Chondrocyte (in vitro differentiated cells): Measurements from ENCODE around the gene TRIM65. TPM values are rescaled to one million over a fixed set of nuclear protein-coding genes. Genes with fewer than 3 reads are reported as not detected.

Source experiments
- DNase-seq: peaks from one replicate; pipeline ENCODE4 v3.0.0; 2021; ENCODE audit warnings: mixed read lengths, low spot score
- H3K27ac Mint-ChIP-seq: one replicate; pipeline ENCODE4 v1.8.0; 2021; ENCODE audit warnings: mild to moderate bottlenecking, moderate library complexity, mixed read lengths; ENCODE audit not compliant: unreplicated experiment
- H3K27me3 Mint-ChIP-seq: 2 replicates; pipeline ENCODE4 v1.8.0; 2021; ENCODE audit warnings: low read depth, mixed read lengths
- H3K36me3 Mint-ChIP-seq: 2 replicates; pipeline ENCODE4 v1.8.0; 2021; ENCODE audit warnings: low read depth, mixed read lengths
- H3K4me1 Mint-ChIP-seq: 2 replicates; pipeline ENCODE4 v1.8.0; 2021; ENCODE audit warnings: low read depth, mild to moderate bottlenecking, mixed read lengths
- H3K4me3 Mint-ChIP-seq: one replicate; pipeline ENCODE4 v1.8.0; 2021; ENCODE audit warnings: mild to moderate bottlenecking, moderate library complexity, mixed read lengths; ENCODE audit not compliant: unreplicated experiment
- H3K9me3 Mint-ChIP-seq: 2 replicates; pipeline ENCODE4 v1.8.0; 2021; ENCODE audit warnings: low read depth, mixed read lengths
- total RNA-seq: library from RNA; stranded (reverse); gene quantifications from 3 replicates; pipeline ENCODE4 v1.2.1, GENCODE V29; 2021
- TF ChIP-seq, protein P1 (sequence below): fragments of 200-600 bp; sonication (generic); IDR thresholded peaks from 2 replicates; pipeline ENCODE4 v1.5.0; 2021; ENCODE audit warnings: antibody characterized with exemption, mild to moderate bottlenecking, moderate library complexity

The TRIM65 gene
- total RNA-seq, 1 donor from 2014 or later, result 27.1 TPM

DNA sequence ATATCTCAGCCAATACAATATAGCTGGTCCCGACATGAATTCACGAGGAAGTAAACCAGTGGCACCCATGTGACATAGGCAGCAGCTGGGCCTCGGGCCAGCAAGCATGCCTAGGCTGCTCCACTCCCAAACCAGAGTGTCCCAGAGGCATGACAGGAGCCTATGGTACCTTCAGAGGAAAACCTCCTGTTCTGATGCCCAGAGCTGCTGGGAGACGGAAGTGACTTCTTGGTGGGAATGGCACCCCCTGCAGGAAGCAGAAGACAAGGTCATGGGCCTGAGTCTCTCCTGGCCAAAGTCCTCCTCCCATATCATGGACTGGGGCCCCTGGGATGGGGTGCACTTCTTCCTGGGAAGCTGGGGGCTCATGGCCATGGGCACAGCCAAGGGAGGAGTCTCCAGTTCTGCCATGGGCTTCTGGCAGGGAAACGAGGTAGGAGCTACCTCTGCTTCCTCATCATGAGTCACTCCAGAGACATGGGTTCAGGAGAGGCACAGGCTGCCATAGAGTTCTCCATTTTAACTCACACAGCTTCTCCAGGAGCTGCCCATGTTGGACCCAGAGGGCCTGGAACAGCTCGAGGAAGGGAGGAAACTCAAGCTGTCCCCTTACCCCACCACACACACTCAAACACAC lies 30.7 kb upstream of the TRIM65 start:
- Mint-ChIP-seq H3K4me3 (no peak overlapping the region), H3K4me1 (no peaks in the 10 kb centered on the region), H3K27ac (no peak overlapping the region), H3K36me3 (peaks cover 5% of the 10 kb centered on the region), H3K27me3 (no peaks in the 10 kb centered on the region), H3K9me3 (no peaks in the 10 kb centered on the region)
- TF ChIP-seq, protein P1, sequence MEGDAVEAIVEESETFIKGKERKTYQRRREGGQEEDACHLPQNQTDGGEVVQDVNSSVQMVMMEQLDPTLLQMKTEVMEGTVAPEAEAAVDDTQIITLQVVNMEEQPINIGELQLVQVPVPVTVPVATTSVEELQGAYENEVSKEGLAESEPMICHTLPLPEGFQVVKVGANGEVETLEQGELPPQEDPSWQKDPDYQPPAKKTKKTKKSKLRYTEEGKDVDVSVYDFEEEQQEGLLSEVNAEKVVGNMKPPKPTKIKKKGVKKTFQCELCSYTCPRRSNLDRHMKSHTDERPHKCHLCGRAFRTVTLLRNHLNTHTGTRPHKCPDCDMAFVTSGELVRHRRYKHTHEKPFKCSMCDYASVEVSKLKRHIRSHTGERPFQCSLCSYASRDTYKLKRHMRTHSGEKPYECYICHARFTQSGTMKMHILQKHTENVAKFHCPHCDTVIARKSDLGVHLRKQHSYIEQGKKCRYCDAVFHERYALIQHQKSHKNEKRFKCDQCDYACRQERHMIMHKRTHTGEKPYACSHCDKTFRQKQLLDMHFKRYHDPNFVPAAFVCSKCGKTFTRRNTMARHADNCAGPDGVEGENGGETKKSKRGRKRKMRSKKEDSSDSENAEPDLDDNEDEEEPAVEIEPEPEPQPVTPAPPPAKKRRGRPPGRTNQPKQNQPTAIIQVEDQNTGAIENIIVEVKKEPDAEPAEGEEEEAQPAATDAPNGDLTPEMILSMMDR, result peak; percentile 60
- DNase-seq, result no peak

DNA sequence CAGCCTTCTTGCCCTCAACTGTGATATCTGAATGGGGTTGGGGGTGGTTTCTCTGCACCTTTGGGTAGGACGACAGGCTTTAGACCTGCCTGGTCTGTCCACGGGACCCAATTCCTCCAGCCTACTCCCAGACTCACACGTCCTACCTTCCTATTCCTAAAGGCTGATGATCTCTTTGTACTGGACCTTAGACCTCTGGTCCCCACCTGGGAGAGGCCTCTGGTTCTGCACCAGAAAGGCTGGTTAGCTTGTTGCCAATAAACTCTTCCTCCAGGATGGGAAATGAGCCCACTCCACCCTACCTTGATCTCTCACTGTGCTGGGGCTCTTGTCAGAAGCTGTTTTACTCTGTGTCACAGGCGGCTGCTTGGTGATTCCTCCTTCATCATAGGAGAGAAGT lies 29.7 kb upstream of the TRIM65 start:
- Mint-ChIP-seq H3K4me3 (no peak overlapping the region), H3K9me3 (no peaks in the 10 kb centered on the region)

DNA sequence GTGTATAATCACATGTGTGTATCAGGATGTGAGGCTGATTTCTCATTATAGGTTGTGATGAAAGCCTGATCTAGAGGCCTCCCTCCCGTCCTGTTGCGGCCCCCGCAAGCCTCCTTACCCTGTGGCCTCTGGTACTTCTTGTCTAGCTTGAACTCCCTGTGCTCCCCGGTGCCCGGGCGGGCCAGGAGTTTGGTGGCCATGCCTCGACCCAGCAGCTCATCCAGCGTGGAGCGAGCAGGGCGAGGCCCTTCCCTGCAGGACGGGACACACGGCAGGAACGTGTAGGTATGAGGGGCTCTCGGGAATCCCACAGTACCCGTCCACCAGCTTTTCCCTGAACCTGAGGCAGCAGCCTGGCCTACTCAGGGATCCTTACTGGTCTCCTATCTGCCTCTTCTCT lies 29.2 kb upstream of the TRIM65 start:
- TF ChIP-seq, protein P1, result no peak
- Mint-ChIP-seq H3K27ac (no peak overlapping the region), H3K36me3 (peaks cover 5% of the 10 kb centered on the region), H3K4me1 (no peaks in the 10 kb centered on the region), H3K4me3 (no peak overlapping the region), H3K9me3 (no peaks in the 10 kb centered on the region), H3K27me3 (no peaks in the 10 kb centered on the region)
- no peak for DNase-seq

More for the DNA sequence above, 29.7 kb upstream of the TRIM65 start:
- no peak for DNase-seq
- TF ChIP-seq, protein P1, result no peak
- H3K4me1 Mint-ChIP-seq, result no peaks in the 10 kb centered on the region
- no peaks in the 10 kb centered on the region for H3K27me3 Mint-ChIP-seq
- H3K27ac Mint-ChIP-seq, result no peak overlapping the region
- peaks cover 5% of the 10 kb centered on the region for H3K36me3 Mint-ChIP-seq

DNA sequence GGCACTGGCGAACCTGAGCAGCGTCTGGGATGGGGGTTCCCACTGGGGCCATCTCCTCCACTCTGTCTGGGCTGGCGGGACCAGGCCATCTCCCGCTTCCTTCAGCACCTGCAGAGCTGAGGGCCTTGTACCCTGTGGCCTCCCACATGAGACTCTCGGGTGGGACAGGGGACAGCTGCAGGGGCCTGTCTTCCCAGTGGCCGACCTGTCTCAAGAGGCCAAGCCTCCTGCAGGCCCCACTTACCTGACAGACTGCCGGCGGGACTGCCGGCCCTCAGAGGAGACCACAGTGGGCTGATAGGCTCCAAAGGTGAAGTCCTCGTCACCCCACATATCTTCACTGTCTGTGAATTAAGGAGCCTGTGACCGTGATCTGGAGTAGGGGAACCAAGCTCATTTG lies 28.4 kb upstream of the TRIM65 start:
- H3K27ac Mint-ChIP-seq, result no peak overlapping the region
- no peaks in the 10 kb centered on the region for H3K27me3 Mint-ChIP-seq
- DNase-seq, result no peak
- no peak overlapping the region for H3K4me3 Mint-ChIP-seq
- H3K36me3 Mint-ChIP-seq, result peaks cover 5% of the 10 kb centered on the region
- no peaks in the 10 kb centered on the region for H3K9me3 Mint-ChIP-seq
- TF ChIP-seq, protein P1, result no peak
- no peaks in the 10 kb centered on the region for H3K4me1 Mint-ChIP-seq

DNA sequence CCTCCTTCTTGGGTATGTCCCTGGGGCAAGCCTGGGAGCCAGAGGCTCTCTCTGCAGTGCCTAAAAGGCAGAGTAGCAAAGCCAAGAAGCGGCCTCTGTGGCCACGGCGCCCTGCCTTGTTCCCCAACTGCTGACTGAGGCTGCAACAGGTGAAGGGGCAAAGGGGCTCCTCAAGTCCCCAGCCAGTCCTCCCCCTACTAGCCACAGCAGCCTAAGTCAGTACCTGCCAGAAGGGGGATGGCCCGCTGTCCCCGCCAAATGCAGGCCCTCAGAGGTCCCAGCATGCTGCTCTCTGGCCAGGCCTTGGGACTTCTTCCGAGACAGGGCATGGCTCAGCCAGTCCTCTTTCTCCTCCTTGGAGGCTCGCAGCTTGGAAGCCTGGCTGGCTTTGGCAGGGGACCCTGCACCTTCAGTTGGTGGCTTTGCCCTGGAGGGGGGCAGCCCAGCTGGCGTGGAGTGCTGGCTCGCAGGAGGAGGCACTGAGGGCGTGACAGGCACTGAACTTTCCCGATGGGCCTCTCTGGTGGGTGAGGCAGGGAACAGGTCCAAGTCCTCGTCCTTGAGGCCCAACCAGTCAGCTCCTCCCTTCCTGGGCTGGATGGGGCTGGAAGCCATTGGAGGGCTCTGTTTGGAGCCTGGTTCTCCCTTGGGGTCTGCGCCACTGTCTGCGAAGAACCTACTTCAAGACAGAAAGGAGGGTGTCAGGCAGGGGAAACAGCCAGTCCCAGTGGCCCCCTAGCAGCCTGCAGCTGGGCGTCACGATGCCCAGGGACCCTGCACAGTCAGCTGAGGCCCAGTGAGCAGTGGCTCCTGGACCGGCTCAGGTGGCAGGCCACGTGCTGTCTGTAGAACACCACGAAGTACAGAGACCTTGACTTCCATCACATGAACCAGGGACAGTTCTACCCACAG lies 26.5 kb upstream of the TRIM65 start:
- no peaks in the 10 kb centered on the region for H3K27me3 Mint-ChIP-seq
- no peak overlapping the region for H3K4me3 Mint-ChIP-seq
- peaks cover 9% of the 10 kb centered on the region for H3K36me3 Mint-ChIP-seq
- H3K4me1 Mint-ChIP-seq, result no peaks in the 10 kb centered on the region
- H3K27ac Mint-ChIP-seq, result no peak overlapping the region
- TF ChIP-seq, protein P1, result no peak
- DNase-seq, result no peak
- H3K9me3 Mint-ChIP-seq, result no peaks in the 10 kb centered on the region
